A549 treated with dexamethasone at 1 μM for 4 hours (cell line): ENCODE data around the gene NLK. TPM values are rescaled to one million over a fixed set of nuclear protein-coding genes. Genes with fewer than 3 reads are reported as not detected.

Experiments used
- total RNA-seq: library from RNA; stranded (reverse); fragments of 200-300 nt; extraction: Qiagen RNA extraction; gene quantifications from 5 replicates; pipeline ENCODE4 v1.2.3, GENCODE V29; 2022

Gene NLK
- total RNA-seq = 8.1 to 11.2 TPM (median 10.5 TPM) in 5 replicates

GRCh38 chr17:28042657-28042720 is at the start of gene NLK:
Gene NLK (plus strand): TSS chr17:28042677. CDS start chr17:28042874, 197 bp downstream.

Other genes starting within 250 kb of the NLK start
- gene NOS2, start 242.1 kb upstream of the NLK start, total RNA-seq = 0.28 to 0.40 TPM (median 0.33 TPM) in 5 replicates
- gene LYRM9, start 149.3 kb upstream of the NLK start, total RNA-seq = 0.91 to 2.4 TPM (median 1.3 TPM) in 5 replicates